Adrenal gland (tissue), 5 donors: ENCODE measurements around the gene TPP2.

Source experiments
- CTCF ChIP-seq, 6 experiments: fragments of 450-650 bp in 4 of 6; fragments of 200-600 bp in 2 of 6; sonication (generic) in 1 of 6; IDR thresholded peaks; 1 replicate in 5 of 6; 2 replicates in 1 of 6; pipeline versions ENCODE4 v1.5.1 to v1.8.0; 2016 to 2021; ENCODE audit warnings: antibody characterized with exemption in 6 of 6, mild to moderate bottlenecking in 2 of 6, moderate library complexity in 1 of 6
- POLR2A ChIP-seq, 2 donors: fragments of 450-650 bp; IDR thresholded peaks; one replicate each; pipeline ENCODE4 v1.6.1; 2017; ENCODE audit warnings: antibody characterized with exemption in 2 of 2, mild to moderate bottlenecking in 2 of 2, moderate library complexity in 1 of 2
- donor health status: DM: no; HTN: no; CAD: no.

DNA sequence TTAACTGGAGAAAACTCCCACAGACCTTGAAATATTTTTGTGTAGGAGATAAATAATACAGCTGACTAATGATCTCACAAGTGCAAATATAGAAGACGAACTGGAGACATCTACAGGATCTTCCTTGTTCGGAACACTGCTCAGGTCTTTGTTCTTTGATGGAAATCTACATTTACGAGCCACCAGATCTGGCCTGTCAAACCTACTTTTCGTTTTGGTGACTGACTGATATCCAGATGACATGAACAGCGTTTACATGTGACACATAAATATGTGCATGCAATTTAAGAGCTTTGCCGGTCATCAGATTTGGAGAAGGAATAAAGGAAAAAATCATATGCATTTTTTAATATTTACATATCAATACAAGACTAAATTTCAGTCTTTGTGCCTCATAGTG lies 24.5 kb upstream of the TPP2 start:
- no peak for TF ChIP-seq POLR2A (IDR thresholded peaks at IDR 0.05)
- TF ChIP-seq CTCF (IDR thresholded peaks at IDR 0.05): no peak
